ENCODE measurements around the gene ALOX5. TPM values are rescaled to one million over a fixed set of nuclear protein-coding genes. Genes with fewer than 3 reads are reported as not detected.

ALOX5 gene
- total RNA-seq, 1 donor from 2014 or later: 23.1 TPM

- Histone ChIP-seq H3K4me1 (no peaks in the 10 kb centered on the region), H3K36me3 (peaks cover 6 to 9% of the 10 kb centered on the region in 2 donors), H3K27me3 (no peaks in the 10 kb centered on the region), H3K4me3 (no peak overlapping the region), H3K9me3 (peaks cover 0 to 6% of the 10 kb centered on the region in 2 donors), H3K27ac (no peak overlapping the region)
- DNase-seq (ENCODE audit: low spot score in 2 of 2): no peak
- intact Hi-C loops (cut with DNase I): no loop called here
- TF ChIP-seq CTCF (IDR thresholded peaks at IDR 0.05): no peak
These were observed 116.3 kb downstream of the ALOX5 start for GRCh38 chr10:45490277-45490676.

- no peak for DNase-seq (ENCODE audit: low spot score in 2 of 2)
- H3K4me3 ChIP-seq: no peak overlapping the region
- H3K36me3 ChIP-seq: peaks cover 6 to 9% of the 10 kb centered on the region in 2 donors
- H3K9me3 ChIP-seq: peaks cover 0 to 13% of the 10 kb centered on the region in 2 donors
- H3K27me3 ChIP-seq: no peaks in the 10 kb centered on the region
- H3K27ac ChIP-seq: no peak overlapping the region
- no peaks in the 10 kb centered on the region for H3K4me1 ChIP-seq
- intact Hi-C loops (cut with DNase I): no loop called here
- TF ChIP-seq CTCF (IDR thresholded peaks at IDR 0.05): no peak
These were observed 117.0 kb downstream of the ALOX5 start for GRCh38 chr10:45491061-45491460.

Other genes starting within 250 kb of the ALOX5 start
- gene OR13A1, start 58.6 kb upstream of the ALOX5 start, total RNA-seq: not detected

Data from ascending aorta (tissue), 2 donors.